ENCODE measurements around the gene DUSP11.

- TF ChIP-seq CTCF (conservative IDR thresholded peaks at IDR 0.05; ENCODE audit: low read length) (no peak), EZH2phosphoT487 (IDR thresholded peaks at IDR 0.05; ENCODE audit: borderline replicate concordance, low read depth, low read length) (no peak)
Observed at GRCh38 chr2:73766994-73767393, 12.9 kb downstream of the DUSP11 start.

Measured in OCI-LY7 (cell line).